Subcutaneous abdominal adipose tissue (tissue), 5 donors: ENCODE measurements around the gene AMER3.

Source experiments
- H3K27ac ChIP-seq: one replicate; pipeline ENCODE4 v1.7.0; 2013; ENCODE audit warnings: low read depth, mild to moderate bottlenecking, inconsistent platforms, low read length, moderate library complexity
- H3K27me3 ChIP-seq, 5 donors: one replicate each; pipeline ENCODE4 v1.7.0; 2013; ENCODE audit warnings: low read length in 5 of 5, inconsistent platforms in 1 of 5; ENCODE audit not compliant: control insufficient read depth in 5 of 5, insufficient read depth in 4 of 5
- H3K36me3 ChIP-seq, 5 donors: one replicate each; pipeline ENCODE4 v1.7.0; 2013; ENCODE audit warnings: low read length in 5 of 5; ENCODE audit not compliant: control insufficient read depth in 5 of 5, insufficient read depth in 5 of 5
- H3K4me1 ChIP-seq, 5 donors: one replicate each; pipeline ENCODE4 v1.7.0; 2013; ENCODE audit warnings: low read length in 5 of 5, mild to moderate bottlenecking in 3 of 5, moderate library complexity in 1 of 5; ENCODE audit not compliant: control insufficient read depth in 5 of 5, insufficient read depth in 5 of 5
- H3K4me3 ChIP-seq, 5 donors: one replicate each; pipeline ENCODE4 v1.7.0; 2013; ENCODE audit warnings: low read length in 5 of 5, low read depth in 1 of 5
- H3K9ac ChIP-seq, 5 donors: one replicate each; pipeline ENCODE4 v1.7.0; 2013; ENCODE audit warnings: low read length in 5 of 5, mild to moderate bottlenecking in 4 of 5, moderate library complexity in 3 of 5
- H3K9me3 ChIP-seq, 5 donors: one replicate each; pipeline ENCODE4 v1.7.0; 2013; ENCODE audit warnings: low read length in 5 of 5; ENCODE audit not compliant: control insufficient read depth in 5 of 5
- donor health status: healthy.
- donor health status: healthy.
- donor health status: healthy.
- donor health status: healthy.
- donor health status: healthy.

Gene AMER3

GRCh38 chr2:130764035-130764820, 8.9 kb downstream of the AMER3 start:
- no peak overlapping the region for H3K9ac ChIP-seq
- peaks cover 0 to 27% (median 21%) of the 10 kb centered on the region in 5 donors for H3K27me3 ChIP-seq
- no peak overlapping the region for H3K27ac ChIP-seq
- H3K36me3 ChIP-seq = no peaks in the 10 kb centered on the region
- H3K9me3 ChIP-seq = no peaks in the 10 kb centered on the region
- H3K4me1 ChIP-seq = no peaks in the 10 kb centered on the region
- H3K4me3 ChIP-seq = no peak overlapping the region

- no peak overlapping the region for H3K4me3 ChIP-seq
- H3K9ac ChIP-seq = no peak overlapping the region
- no peak overlapping the region for H3K27ac ChIP-seq
- H3K4me1 ChIP-seq = no peaks in the 10 kb centered on the region
- no peaks in the 10 kb centered on the region for H3K36me3 ChIP-seq
- H3K27me3 ChIP-seq = peaks cover 0 to 27% (median 24%) of the 10 kb centered on the region in 5 donors
- H3K9me3 ChIP-seq = no peaks in the 10 kb centered on the region
These were observed 9.4 kb downstream of the AMER3 start for GRCh38 chr2:130764821-130765115.

- Histone ChIP-seq H3K4me1 (no peaks in the 10 kb centered on the region), H3K36me3 (no peaks in the 10 kb centered on the region), H3K4me3 (no peak overlapping the region), H3K9ac (no peak overlapping the region), H3K27me3 (peaks cover 0 to 20% (median 18%) of the 10 kb centered on the region in 5 donors), H3K27ac (no peak overlapping the region), H3K9me3 (no peaks in the 10 kb centered on the region)
These were observed 10.1 kb downstream of the AMER3 start for GRCh38 chr2:130765464-130765863.

GRCh38 chr2:130766037-130766436, 10.7 kb downstream of the AMER3 start:
- H3K27ac ChIP-seq = no peak overlapping the region
- H3K9ac ChIP-seq = no peak overlapping the region
- no peaks in the 10 kb centered on the region for H3K9me3 ChIP-seq
- no peaks in the 10 kb centered on the region for H3K4me1 ChIP-seq
- no peaks in the 10 kb centered on the region for H3K36me3 ChIP-seq
- no peak overlapping the region for H3K4me3 ChIP-seq
- peaks cover 0 to 17% (median 15%) of the 10 kb centered on the region in 5 donors for H3K27me3 ChIP-seq

GRCh38 chr2:130766711-130767407, 11.5 kb downstream of the AMER3 start:
- H3K36me3 ChIP-seq = no peaks in the 10 kb centered on the region
- H3K4me3 ChIP-seq = no peak overlapping the region
- H3K9ac ChIP-seq = no peak overlapping the region
- H3K27me3 ChIP-seq = peaks cover 0 to 10% (median 8%) of the 10 kb centered on the region in 5 donors
- no peak overlapping the region for H3K27ac ChIP-seq
- H3K9me3 ChIP-seq = no peaks in the 10 kb centered on the region
- no peaks in the 10 kb centered on the region for H3K4me1 ChIP-seq

- H3K27me3 ChIP-seq = peaks cover 0 to 10% (median 6%) of the 10 kb centered on the region in 5 donors
- no peak overlapping the region for H3K27ac ChIP-seq
- H3K9me3 ChIP-seq = no peaks in the 10 kb centered on the region
- no peak overlapping the region for H3K9ac ChIP-seq
- no peaks in the 10 kb centered on the region for H3K36me3 ChIP-seq
- no peak overlapping the region for H3K4me3 ChIP-seq
- no peaks in the 10 kb centered on the region for H3K4me1 ChIP-seq
These were observed 12.1 kb downstream of the AMER3 start for GRCh38 chr2:130767408-130767775.

GRCh38 chr2:130768191-130768855, 13.0 kb downstream of the AMER3 start:
- Histone ChIP-seq H3K4me1 (no peaks in the 10 kb centered on the region), H3K27ac (no peak overlapping the region), H3K9ac (no peak overlapping the region), H3K9me3 (peaks cover 0 to 4% (median 0%) of the 10 kb centered on the region in 5 donors), H3K36me3 (no peaks in the 10 kb centered on the region), H3K4me3 (no peak overlapping the region), H3K27me3 (peaks cover 0 to 8% (median 5%) of the 10 kb centered on the region in 5 donors)

GRCh38 chr2:130769343-130769907, 14.1 kb downstream of the AMER3 start:
- H3K4me3 ChIP-seq = no peak overlapping the region
- peaks cover 0 to 8% (median 5%) of the 10 kb centered on the region in 5 donors for H3K27me3 ChIP-seq
- H3K9ac ChIP-seq = no peak overlapping the region
- H3K9me3 ChIP-seq = peaks cover 0 to 4% (median 0%) of the 10 kb centered on the region in 5 donors
- no peaks in the 10 kb centered on the region for H3K36me3 ChIP-seq
- no peaks in the 10 kb centered on the region for H3K4me1 ChIP-seq
- H3K27ac ChIP-seq = no peak overlapping the region

- Histone ChIP-seq H3K36me3 (no peaks in the 10 kb centered on the region), H3K9me3 (peaks cover 0 to 4% (median 0%) of the 10 kb centered on the region in 5 donors), H3K27ac (no peak overlapping the region), H3K4me1 (no peaks in the 10 kb centered on the region), H3K4me3 (no peak overlapping the region), H3K27me3 (peaks cover 0 to 2% (median 0%) of the 10 kb centered on the region in 5 donors), H3K9ac (no peak overlapping the region)
These were observed 21.2 kb downstream of the AMER3 start for GRCh38 chr2:130776550-130776949.

GRCh38 chr2:130778781-130779180, 23.4 kb downstream of the AMER3 start:
- Histone ChIP-seq H3K27ac (no peak overlapping the region), H3K27me3 (peaks cover 0 to 2% (median 0%) of the 10 kb centered on the region in 5 donors), H3K9ac (no peak overlapping the region), H3K9me3 (no peaks in the 10 kb centered on the region), H3K4me1 (no peaks in the 10 kb centered on the region), H3K36me3 (no peaks in the 10 kb centered on the region), H3K4me3 (no peak overlapping the region)
